ENCODE results near the gene ARPC2. TPM values are rescaled to one million over a fixed set of nuclear protein-coding genes. Genes with fewer than 3 reads are reported as not detected.

Gene ARPC2
- total and polyA plus RNA-seq, 4 donors: 58.1 to 83.6 (median 73.7) TPM

GRCh38 chr2:218179782-218180181 lies 37.2 kb upstream of the ARPC2 start:
- Histone ChIP-seq H3K9ac (ENCODE audit: low read depth in 1 of 2, low read length in 2 of 2) (no peak overlapping the region), H3K27me3 (ENCODE audit: control insufficient read depth in 4 of 4, insufficient read depth in 4 of 4, low read length in 3 of 4) (no peaks in the 10 kb centered on the region), H3K27ac (ENCODE audit: low read depth in 1 of 2, low read length in 2 of 2) (no peak overlapping the region), H3K9me3 (ENCODE audit: control insufficient read depth in 4 of 4, low read length in 3 of 4) (no peaks in the 10 kb centered on the region), H3K36me3 (ENCODE audit: control insufficient read depth in 4 of 4, insufficient read depth in 3 of 4, low read depth in 1 of 4, low read length in 3 of 4) (no peaks in the 10 kb centered on the region), H3K4me3 (ENCODE audit: low read depth in 1 of 3, low read length in 3 of 3) (no peak overlapping the region), H3K4me1 (ENCODE audit: control insufficient read depth in 4 of 4, insufficient read depth in 4 of 4, low read length in 3 of 4) (no peaks in the 10 kb centered on the region)
- no peak for DNase-seq (ENCODE audit: low spot score)
- TF ChIP-seq, protein P1, sequence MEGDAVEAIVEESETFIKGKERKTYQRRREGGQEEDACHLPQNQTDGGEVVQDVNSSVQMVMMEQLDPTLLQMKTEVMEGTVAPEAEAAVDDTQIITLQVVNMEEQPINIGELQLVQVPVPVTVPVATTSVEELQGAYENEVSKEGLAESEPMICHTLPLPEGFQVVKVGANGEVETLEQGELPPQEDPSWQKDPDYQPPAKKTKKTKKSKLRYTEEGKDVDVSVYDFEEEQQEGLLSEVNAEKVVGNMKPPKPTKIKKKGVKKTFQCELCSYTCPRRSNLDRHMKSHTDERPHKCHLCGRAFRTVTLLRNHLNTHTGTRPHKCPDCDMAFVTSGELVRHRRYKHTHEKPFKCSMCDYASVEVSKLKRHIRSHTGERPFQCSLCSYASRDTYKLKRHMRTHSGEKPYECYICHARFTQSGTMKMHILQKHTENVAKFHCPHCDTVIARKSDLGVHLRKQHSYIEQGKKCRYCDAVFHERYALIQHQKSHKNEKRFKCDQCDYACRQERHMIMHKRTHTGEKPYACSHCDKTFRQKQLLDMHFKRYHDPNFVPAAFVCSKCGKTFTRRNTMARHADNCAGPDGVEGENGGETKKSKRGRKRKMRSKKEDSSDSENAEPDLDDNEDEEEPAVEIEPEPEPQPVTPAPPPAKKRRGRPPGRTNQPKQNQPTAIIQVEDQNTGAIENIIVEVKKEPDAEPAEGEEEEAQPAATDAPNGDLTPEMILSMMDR (IDR thresholded peaks at IDR 0.05; ENCODE audit: low read depth, low read length, missing input control): no peak
- TF ChIP-seq REST (IDR thresholded peaks at IDR 0.05) (no peak), JUND (IDR thresholded peaks at IDR 0.05) (no peak), GABPA (IDR thresholded peaks at IDR 0.05 in 1 of 2, conservative IDR thresholded peaks at IDR 0.05 in 1 of 2) (no peak), RAD21 (IDR thresholded peaks at IDR 0.05) (no peak), HNF4A (conservative IDR thresholded peaks at IDR 0.05) (no peak), FOXA2 (IDR thresholded peaks at IDR 0.05) (no peak), SP1 (IDR thresholded peaks at IDR 0.05) (no peak), HNF4G (IDR thresholded peaks at IDR 0.05) (no peak), TAF1 (conservative IDR thresholded peaks at IDR 0.05) (no peak)
- TF ChIP-seq, protein P2, sequence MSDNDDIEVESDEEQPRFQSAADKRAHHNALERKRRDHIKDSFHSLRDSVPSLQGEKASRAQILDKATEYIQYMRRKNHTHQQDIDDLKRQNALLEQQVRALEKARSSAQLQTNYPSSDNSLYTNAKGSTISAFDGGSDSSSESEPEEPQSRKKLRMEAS (IDR thresholded peaks at IDR 0.05): no peak
- WGBS: 87% methylated on average over 4 of the region's 4 CpGs

- H3K27me3 ChIP-seq (ENCODE audit: control insufficient read depth in 4 of 4, insufficient read depth in 4 of 4, low read length in 3 of 4): no peaks in the 10 kb centered on the region
- H3K27ac ChIP-seq (ENCODE audit: low read depth in 1 of 2, low read length in 2 of 2): no peak overlapping the region
- H3K36me3 ChIP-seq (ENCODE audit: control insufficient read depth in 4 of 4, insufficient read depth in 3 of 4, low read depth in 1 of 4, low read length in 3 of 4): no peaks in the 10 kb centered on the region
- no peak overlapping the region for H3K4me3 ChIP-seq (ENCODE audit: low read depth in 1 of 3, low read length in 3 of 3)
- no peak for TF ChIP-seq YY1 (IDR thresholded peaks at IDR 0.05)
- TF ChIP-seq HNF4A (conservative IDR thresholded peaks at IDR 0.05): no peak
- no peak for TF ChIP-seq RXRA (IDR thresholded peaks at IDR 0.05)
- TF ChIP-seq, protein P3, sequence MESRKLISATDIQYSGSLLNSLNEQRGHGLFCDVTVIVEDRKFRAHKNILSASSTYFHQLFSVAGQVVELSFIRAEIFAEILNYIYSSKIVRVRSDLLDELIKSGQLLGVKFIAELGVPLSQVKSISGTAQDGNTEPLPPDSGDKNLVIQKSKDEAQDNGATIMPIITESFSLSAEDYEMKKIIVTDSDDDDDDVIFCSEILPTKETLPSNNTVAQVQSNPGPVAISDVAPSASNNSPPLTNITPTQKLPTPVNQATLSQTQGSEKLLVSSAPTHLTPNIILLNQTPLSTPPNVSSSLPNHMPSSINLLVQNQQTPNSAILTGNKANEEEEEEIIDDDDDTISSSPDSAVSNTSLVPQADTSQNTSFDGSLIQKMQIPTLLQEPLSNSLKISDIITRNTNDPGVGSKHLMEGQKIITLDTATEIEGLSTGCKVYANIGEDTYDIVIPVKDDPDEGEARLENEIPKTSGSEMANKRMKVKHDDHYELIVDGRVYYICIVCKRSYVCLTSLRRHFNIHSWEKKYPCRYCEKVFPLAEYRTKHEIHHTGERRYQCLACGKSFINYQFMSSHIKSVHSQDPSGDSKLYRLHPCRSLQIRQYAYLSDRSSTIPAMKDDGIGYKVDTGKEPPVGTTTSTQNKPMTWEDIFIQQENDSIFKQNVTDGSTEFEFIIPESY (IDR thresholded peaks at IDR 0.05): no peak
- TF ChIP-seq GABPA (IDR thresholded peaks at IDR 0.05 in 1 of 2, conservative IDR thresholded peaks at IDR 0.05 in 1 of 2): no peak
- TF ChIP-seq TAF1 (conservative IDR thresholded peaks at IDR 0.05): no peak
- no peaks in the 10 kb centered on the region for H3K9me3 ChIP-seq (ENCODE audit: control insufficient read depth in 4 of 4, low read length in 3 of 4)
- no peaks in the 10 kb centered on the region for H3K4me1 ChIP-seq (ENCODE audit: control insufficient read depth in 4 of 4, insufficient read depth in 4 of 4, low read length in 3 of 4)
- 69% methylated on average over 9 of the region's 9 CpGs for WGBS
- no peak for DNase-seq (ENCODE audit: low spot score)
- H3K9ac ChIP-seq (ENCODE audit: low read depth in 1 of 2, low read length in 2 of 2): no peak overlapping the region
Measured at GRCh38 chr2:218180467-218181114, 36.4 kb upstream of the ARPC2 start.
